Heart right ventricle (tissue), 16 donors: ENCODE measurements around the gene NHSL1. TPM values are rescaled to one million over a fixed set of nuclear protein-coding genes. Genes with fewer than 3 reads are reported as not detected.

Experiments
- ATAC-seq, 8 donors: fragments of 200-7000 bp; cut with Tn5 transposase; one replicate each; pipeline ENCODE4 v1.9.1; 2020; ENCODE audit warnings: mild to moderate bottlenecking in 8 of 8, moderate library complexity in 8 of 8, moderate number of reproducible peaks in 1 of 8
- DNase-seq, 2 donors: peaks; one replicate each; pipeline ENCODE4 v3.0.0-alpha.2; 2020
- H3K27ac ChIP-seq, 10 donors: fragments of 200-600 bp; sonication (generic) in 2 of 10; one replicate each; pipeline versions ENCODE4 v1.5.0 to v1.8.0; 2020 to 2022; ENCODE audit warnings: mild to moderate bottlenecking in 3 of 10
- H3K27me3 ChIP-seq, 7 donors: fragments of 200-600 bp; one replicate each; pipeline ENCODE4 v1.8.0; 2021 to 2022; ENCODE audit warnings: mild to moderate bottlenecking in 2 of 7
- H3K36me3 ChIP-seq, 9 donors: fragments of 200-600 bp; sonication (generic) in 1 of 9; one replicate each; pipeline versions ENCODE4 v1.5.0 to v1.8.0; 2020 to 2022; ENCODE audit warnings: mild to moderate bottlenecking in 2 of 9
- H3K4me1 ChIP-seq, 9 donors: fragments of 200-600 bp; sonication (generic) in 1 of 9; one replicate each; pipeline versions ENCODE4 v1.5.0 to v1.8.0; 2020 to 2022; ENCODE audit warnings: mild to moderate bottlenecking in 4 of 9
- H3K4me3 ChIP-seq, 10 donors: fragments of 200-600 bp; sonication (generic) in 2 of 10; one replicate each; pipeline versions ENCODE4 v1.5.0 to v1.8.0; 2020 to 2022; ENCODE audit warnings: mild to moderate bottlenecking in 7 of 10, moderate library complexity in 2 of 10
- H3K9me3 ChIP-seq, 11 donors: fragments of 200-600 bp in 10 of 11; sonication (generic) in 2 of 11; one replicate each; pipeline versions ENCODE4 v1.5.0 to v1.8.0; 2013 to 2022; ENCODE audit warnings: mild to moderate bottlenecking in 2 of 11, control low read depth in 1 of 11, moderate library complexity in 1 of 11
- WGBS, 2 donors: extraction: QIAGEN DNeasy Blood & Tissue Kit; methylation state at CpG; one replicate each; pipeline ENCODE4 v1.1.7; 2013; ENCODE audit warnings: inconsistent platforms in 1 of 2; 5-methylcytosine and 5-hydroxymethylcytosine counted together
- intact Hi-C, 10 donors: fragments of 100-400 bp; cut with DNase I; formaldehyde crosslinking; loops; one replicate each; pipeline versions ENCODE4 v1.11.1 to v1.14.2; 2022
- polyA plus RNA-seq, 2 donors: library from polyadenylated mRNA; stranded (reverse); fragments of 200-250 nt; gene quantifications; one replicate each; pipeline ENCODE4 v1.2.3, GENCODE V29; 2013
- total RNA-seq, 10 donors: library from RNA; stranded (reverse); fragmentation: NEBNext Ultra II Directional in 3 of 10; extraction: Animal tissue kit (Norgen Biotek cat#: 25700) in 3 of 10; gene quantifications; one replicate each; pipeline versions ENCODE4 v1.2.1 to v1.2.4, GENCODE V29; 2021 to 2023
- TF ChIP-seq, protein P1 (sequence below), 9 donors: fragments of 200-600 bp; sonication (generic) in 2 of 9; IDR thresholded peaks; one replicate each; pipeline versions ENCODE4 v1.5.0 to v1.8.0; 2021 to 2022; ENCODE audit warnings: antibody characterized with exemption in 9 of 9, mild to moderate bottlenecking in 5 of 9, moderate library complexity in 1 of 9
- donor health status: Arrhythmogenic right ventricular cardiomyopathy.
- donor health status: ischemic (EF 13 %, LVEDD 7.1; RV severe dilation, severe dysfunction).
- donor health status: healthy with polysubstance abuse.
- donor health status: DM: no; HTN: yes; CAD: no.
- donor health status: DM: no; HTN: no; CAD: no.
- donor health status: ischemic (EF 25% LVEDD 6.9; RV normal size, moderate dysfunction).
- donor health status: ischemic (EF 25% LVEDD 5.7; RV mildly dilated, moderate dysfunction).
- donor health status: healthy.
- donor health status: DM: yes; HTN: yes; CAD: no.
- donor health status: Ischemic cardiomyopathy.
- donor health status: ischemic (EF 35%, LVEDD 5.7; RV mildly dilated, moderate dysfunction).
- donor health status: nonischemic (EF 11% LVEDD 7.7; RV severe dilation, severe dysfunction).
- donor health status: DM: yes; HTN: yes; CAD: no.
- donor health status: PGD.
- donor health status: ischemic (EF 29% LVEDD 5.4; RV normal size, mild dysfunction).
- donor health status: nonischemic (EF 23%, LVEDD 6.1; RV moderate dilation, normal function).

NHSL1 gene
- total and polyA plus RNA-seq, 12 donors = 5.0 to 97.4 (median 74.7) TPM

DNA sequence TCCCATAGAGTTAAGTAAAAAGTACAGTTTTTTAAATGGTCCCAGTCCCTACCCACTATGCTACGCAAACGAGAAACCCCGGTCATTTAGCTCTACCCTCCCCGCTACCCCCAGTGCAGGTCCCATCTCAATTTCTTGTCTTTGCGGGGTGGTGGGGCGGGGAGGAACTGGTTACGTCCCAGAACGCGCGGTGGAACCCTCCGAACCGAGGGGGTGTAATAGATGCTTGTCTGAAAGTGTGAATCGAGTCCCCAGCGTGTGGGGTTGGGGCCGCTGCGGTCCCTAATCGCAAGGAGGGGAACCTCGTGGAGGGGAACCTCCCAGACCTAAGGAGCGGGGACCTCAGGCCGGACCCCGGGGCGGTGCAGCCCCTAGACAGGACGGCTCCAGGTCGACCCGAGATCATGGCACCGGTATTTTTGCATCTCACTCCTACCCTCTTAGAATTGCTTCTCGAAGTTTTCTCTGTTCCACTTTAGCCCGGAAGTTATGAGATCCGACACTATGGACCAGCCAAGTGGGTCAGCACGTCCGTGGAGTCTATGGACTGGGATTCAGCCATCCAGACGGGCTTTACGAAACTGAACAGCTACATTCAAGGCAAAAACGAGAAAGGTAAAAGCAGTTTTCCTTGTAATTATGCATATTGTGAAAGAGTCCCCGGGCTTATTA, 94.5 kb downstream of the NHSL1 start:
- TF ChIP-seq, protein P1, sequence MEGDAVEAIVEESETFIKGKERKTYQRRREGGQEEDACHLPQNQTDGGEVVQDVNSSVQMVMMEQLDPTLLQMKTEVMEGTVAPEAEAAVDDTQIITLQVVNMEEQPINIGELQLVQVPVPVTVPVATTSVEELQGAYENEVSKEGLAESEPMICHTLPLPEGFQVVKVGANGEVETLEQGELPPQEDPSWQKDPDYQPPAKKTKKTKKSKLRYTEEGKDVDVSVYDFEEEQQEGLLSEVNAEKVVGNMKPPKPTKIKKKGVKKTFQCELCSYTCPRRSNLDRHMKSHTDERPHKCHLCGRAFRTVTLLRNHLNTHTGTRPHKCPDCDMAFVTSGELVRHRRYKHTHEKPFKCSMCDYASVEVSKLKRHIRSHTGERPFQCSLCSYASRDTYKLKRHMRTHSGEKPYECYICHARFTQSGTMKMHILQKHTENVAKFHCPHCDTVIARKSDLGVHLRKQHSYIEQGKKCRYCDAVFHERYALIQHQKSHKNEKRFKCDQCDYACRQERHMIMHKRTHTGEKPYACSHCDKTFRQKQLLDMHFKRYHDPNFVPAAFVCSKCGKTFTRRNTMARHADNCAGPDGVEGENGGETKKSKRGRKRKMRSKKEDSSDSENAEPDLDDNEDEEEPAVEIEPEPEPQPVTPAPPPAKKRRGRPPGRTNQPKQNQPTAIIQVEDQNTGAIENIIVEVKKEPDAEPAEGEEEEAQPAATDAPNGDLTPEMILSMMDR (IDR thresholded peaks at IDR 0.05) = no peak

DNA sequence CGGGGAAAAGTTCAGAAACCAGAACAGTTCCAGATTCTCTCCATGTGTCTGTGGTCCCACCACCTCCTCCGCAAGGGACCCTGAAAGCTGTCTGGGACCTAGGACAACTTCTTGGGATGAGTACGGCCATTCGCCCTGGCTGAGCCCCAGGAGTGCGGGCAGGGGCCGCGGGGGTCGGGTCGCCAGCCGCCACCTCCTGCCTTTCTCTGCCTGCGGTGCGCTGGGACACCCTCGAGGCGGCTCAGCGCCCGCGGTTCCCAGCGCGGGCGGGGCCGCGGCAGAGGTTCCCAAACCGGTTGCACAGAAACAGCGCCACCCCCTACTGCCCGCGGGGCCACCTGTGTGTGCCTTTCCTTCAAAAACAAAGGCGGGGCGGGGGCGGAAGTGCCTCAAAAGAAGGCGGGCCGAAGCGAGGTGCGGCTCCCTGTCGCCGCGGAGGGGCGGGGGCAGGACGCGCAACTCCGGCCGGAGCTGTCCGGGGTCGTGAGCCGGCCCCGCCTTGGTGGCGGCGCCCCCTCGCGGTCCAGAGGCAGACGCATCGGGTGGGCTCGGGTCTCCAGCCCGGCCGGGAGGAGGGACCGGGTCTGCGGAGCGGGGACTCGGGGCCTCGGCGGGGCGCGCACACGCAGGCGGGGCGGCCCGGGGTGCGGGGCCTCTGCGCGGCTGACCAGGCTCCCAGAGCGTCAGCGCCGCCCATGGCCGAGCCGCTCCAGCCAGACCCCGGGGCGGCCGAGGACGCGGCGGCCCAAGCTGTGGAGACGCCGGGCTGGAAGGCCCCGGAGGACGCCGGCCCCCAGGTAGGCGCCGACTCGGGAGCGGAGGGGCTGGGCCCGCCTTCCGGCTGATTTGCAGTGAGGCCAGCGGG, 95.3 kb downstream of the NHSL1 start, which contains the start of gene HEBP2:
Gene HEBP2, plus strand, starts transcription at position 423 of the 865 bp plus-strand sequence. Its CDS starts 273 bp downstream, at position 696.
- DNase-seq (peak; percentile 95), ATAC-seq (peak; percentile 92 to 95 (median 94))
- H3K36me3 ChIP-seq = peaks cover 0 to 38% (median 25%) of the 10 kb centered on the region in 9 donors
- H3K4me3 ChIP-seq = peak within 1 kb of the TSS; percentile 43 to 92 (median 78)
- intact Hi-C loops = loop anchor here in 9 of 10 donors (5.0 to 10.0 kb wide), 7 partner anchors 97 to 289 kb away; no protein-coding TSS in a partner anchor
- peak within 1 kb of the TSS; percentile 86 to 98 (median 95) for H3K27ac ChIP-seq
- no peaks in the 10 kb centered on the region for H3K27me3 ChIP-seq
- H3K4me1 ChIP-seq = peaks cover 0 to 28% (median 20%) of the 10 kb centered on the region in 9 donors
- TF ChIP-seq, protein P1 (IDR thresholded peaks at IDR 0.05) = peak; percentile 51 to 82 (median 68)
- whole genome bisulfite sequencing, 2 donors = 0% methylated on average over 86 to 92 of the region's 92 CpGs
- no peaks in the 10 kb centered on the region for H3K9me3 ChIP-seq

More for the DNA sequence above, 94.5 kb downstream of the NHSL1 start:
- H3K4me1 ChIP-seq = peaks cover 0 to 28% (median 20%) of the 10 kb centered on the region in 9 donors
- intact Hi-C loops = loop anchor here in 9 of 10 donors (5.0 to 10.0 kb wide), 9 partner anchors 98 to 367 kb away; partner anchors contain the start of gene CCDC28A (in 1 of the 9)
- H3K4me3 ChIP-seq = peak overlapping the region; percentile 43 to 92 (median 78)
- H3K27ac ChIP-seq = peak overlapping the region; percentile 86 to 98 (median 95)
- no peaks in the 10 kb centered on the region for H3K27me3 ChIP-seq
- peaks cover 0 to 45% (median 31%) of the 10 kb centered on the region in 9 donors for H3K36me3 ChIP-seq
- 5 to 6% methylated on average over 35 of the region's 35 CpGs for WGBS, 2 donors
- DNase-seq = peak in 1 of 2 donors; percentile 32
- ATAC-seq = peak; percentile 2 to 32 (median 10)
- no peaks in the 10 kb centered on the region for H3K9me3 ChIP-seq

DNA sequence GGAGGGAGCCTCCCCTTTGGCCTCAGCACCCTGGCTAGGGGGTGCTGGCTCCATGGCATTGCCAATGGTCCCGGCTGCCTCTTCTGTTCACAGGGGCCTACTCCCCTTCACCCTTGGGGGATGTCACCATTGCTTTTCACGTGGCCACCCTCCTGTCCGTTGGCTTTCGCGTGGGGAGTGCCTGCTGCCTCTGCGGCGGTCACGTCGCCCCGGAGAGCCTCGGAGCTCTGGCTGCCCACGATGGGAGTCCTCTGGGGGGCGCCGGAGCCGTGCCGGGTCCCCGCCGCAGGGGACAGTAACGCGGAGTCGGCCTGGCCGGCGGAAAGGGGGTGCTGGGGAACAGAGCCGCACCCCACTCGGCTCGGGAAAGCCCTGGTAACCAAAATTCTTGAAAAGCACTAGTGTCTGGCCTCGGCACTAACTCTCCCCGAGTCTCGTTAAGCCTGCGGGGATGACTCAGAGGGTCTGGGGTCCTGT, 95.9 kb downstream of the NHSL1 start:
- ATAC-seq = peak; percentile 30 to 74 (median 62)
- intact Hi-C loops = loop anchor here in 9 of 10 donors (5.0 to 10.0 kb wide), 7 partner anchors 96 to 289 kb away; no protein-coding TSS in a partner anchor
- H3K27ac ChIP-seq = peak overlapping the region; percentile 86 to 98 (median 95)
- peak overlapping the region; percentile 43 to 92 (median 78) for H3K4me3 ChIP-seq
- H3K9me3 ChIP-seq = no peaks in the 10 kb centered on the region
- peaks cover 0 to 28% (median 20%) of the 10 kb centered on the region in 9 donors for H3K4me1 ChIP-seq
- peaks cover 0 to 31% (median 19%) of the 10 kb centered on the region in 9 donors for H3K36me3 ChIP-seq
- WGBS, 2 donors = 1% methylated on average over 30 of the region's 30 CpGs
- TF ChIP-seq, protein P1 (IDR thresholded peaks at IDR 0.05) = peak in 6 of 9 donors; percentile 8 to 55 (median 38)
- H3K27me3 ChIP-seq = no peaks in the 10 kb centered on the region
- DNase-seq = peak; percentile 45 to 60
